NCI-H1694 treated with DMSO at 0.1 percent for 48 hours (cell line): Measurements from ENCODE around the gene CORIN.
"Not testable (repeated sequence)": the region's sequence is repeated elsewhere in the genome, so short reads cannot be mapped to it uniquely, and the experiment has no call there.

Experiments used
- DNase-seq: peaks from one replicate; lab custom pipeline; 2025; lab: John Stamatoyannopoulos, UW

CORIN gene

DNA sequence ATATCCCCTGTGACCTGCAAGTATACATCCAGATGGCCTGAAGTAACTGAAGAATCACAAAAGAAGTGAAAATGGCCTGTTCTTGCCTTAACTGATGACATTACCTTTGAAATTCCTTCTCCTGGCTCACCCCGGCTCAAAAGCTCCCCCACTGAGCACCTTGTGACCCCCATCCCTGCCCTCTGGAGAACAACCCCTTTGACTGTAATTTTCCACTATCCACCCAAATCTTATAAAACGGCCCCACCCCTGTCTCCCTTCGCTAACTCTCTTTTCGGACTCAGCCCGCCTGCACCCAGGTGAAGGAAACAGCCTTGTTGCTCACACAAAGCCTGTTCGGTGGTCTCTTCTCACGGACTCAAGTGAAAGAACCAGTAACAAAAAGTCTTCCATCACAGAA, 69.9 kb downstream of the CORIN start:
- DNase-seq: not testable (repeated sequence)

DNA sequence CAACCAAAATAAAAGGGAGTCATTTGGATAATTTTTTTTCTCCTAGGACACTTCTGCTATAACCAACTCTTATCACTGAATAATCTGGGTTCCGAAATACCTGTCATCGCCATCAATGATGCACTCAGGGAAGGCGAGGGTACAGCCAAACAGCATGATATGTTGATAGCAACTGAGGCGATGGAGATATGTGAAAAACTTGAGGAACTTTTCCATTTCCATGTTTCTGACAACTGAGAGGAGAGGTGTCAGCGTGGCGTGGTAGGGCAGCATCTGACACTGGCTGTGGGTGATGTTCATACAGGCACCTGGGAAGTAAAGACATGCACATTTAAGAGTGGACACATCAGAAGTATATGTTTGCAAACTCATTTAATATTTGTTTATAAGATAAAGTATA, 74.6 kb downstream of the CORIN start:
- no peak for DNase-seq

DNA sequence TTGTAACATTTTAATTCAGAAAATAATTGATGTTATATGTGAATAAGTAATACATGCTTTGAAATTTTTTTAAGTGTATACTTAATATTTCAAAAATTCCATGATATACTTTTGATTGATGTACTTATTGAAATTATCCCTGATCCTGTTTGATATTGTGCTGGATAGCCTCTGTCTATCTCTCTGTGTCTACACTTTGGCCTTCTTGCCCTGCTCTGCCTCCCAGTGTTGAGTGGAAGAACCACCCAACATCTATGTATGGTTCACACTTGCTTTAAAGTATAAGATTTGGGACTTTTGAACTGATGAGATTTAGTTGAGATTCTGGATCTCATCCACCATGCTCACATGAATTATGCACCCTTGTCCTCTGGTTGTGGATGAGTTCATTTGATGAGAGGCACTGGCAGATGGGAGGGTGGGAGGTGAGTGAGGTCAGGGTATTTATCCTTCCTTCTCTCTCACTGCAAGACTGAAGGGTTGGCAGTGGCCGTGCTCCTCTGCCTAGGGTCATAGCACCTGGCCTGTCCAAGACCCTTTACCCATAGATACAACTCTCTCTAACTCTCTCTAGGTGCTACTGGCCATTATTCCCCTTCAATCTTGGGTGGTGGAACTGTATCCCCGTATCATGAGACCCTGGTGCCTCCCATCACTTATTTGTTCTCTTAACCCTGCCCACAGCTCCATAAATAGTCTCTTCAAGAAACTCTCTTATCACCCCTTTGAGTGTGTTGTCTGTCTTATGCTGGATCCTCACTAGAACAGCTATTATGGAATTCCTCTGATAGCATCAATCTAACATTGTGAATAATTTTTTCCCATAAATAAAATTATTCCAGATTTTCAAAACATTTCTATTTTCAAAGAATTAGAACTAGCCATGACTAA, 75.2 kb downstream of the CORIN start:
- no peak for DNase-seq

DNA sequence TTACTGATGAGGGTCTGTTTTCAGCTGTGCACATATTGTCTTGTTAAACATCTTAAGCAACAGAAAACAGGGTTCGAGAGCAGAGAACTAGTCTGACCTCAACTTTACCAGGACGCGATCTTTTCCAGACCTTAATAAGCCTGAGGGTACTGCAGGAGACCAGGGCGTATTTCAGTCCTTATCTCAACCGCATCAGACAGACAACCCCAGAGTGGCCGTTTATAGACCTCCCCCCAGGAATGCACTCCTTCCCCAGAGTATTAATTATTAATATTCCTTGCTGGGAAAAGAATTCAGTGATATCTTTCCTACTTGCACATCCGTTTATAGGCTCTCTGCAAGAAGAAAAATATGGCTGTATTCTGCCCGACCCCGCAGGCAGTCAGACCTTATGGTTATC, 84.6 kb downstream of the CORIN start:
- DNase-seq: not testable (repeated sequence)

DNA sequence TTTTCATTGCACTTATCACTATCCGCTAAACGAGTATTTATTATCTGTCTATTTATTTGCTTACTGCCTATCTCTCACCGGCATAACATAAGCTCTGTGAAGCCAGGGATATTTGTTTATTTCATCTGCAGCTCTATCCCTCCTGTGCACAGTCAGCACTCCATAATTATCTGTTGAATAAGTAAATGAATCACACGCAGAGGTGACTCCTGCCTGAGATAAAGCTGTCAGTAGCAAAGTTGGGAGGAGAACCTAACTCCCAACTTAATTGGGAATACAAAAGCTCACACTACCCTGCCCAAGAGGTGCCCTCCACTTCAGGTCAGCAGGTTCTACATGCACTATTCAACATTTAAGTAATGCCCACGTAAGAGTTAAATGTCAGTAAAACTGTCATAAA, 85.7 kb downstream of the CORIN start:
- no peak for DNase-seq

DNA sequence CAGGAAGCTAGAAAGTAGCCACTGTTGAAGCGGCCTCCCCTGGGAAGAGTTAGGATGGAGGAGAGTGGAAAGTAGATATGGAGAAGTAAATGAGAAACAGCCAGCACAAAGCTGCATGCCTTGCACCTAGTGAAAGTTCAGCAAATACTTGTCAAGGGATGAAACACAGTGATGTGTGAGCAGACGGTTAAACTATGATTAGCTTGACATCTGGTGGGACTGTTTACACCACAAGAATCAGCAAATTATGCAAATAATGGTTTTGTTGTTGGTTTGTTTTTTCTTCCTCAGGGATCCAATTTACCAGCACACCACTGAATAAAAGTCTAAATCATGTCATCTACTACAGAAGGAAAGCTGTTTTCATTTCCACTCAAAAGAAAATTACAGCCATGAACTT, 87.1 kb downstream of the CORIN start:
- DNase-seq: no peak

DNA sequence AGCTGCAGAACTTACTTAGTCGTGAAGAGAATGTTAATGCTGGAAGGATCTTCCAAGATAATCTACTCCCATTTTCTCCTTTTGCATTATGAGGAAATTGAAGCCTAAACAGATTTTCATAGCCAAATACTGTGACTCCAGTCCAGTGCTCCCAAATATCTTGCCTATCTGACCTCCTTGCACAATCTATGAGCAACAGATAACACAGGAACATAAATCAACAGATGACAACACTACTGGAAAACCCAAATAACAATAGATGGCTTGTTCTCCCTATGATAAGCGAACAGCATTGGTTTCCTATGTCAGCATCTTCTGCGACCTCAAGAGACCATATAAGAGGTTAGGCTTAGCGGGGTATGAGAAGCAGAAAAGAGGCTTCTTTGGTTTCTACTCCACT, 88.0 kb downstream of the CORIN start:
- no peak for DNase-seq

DNA sequence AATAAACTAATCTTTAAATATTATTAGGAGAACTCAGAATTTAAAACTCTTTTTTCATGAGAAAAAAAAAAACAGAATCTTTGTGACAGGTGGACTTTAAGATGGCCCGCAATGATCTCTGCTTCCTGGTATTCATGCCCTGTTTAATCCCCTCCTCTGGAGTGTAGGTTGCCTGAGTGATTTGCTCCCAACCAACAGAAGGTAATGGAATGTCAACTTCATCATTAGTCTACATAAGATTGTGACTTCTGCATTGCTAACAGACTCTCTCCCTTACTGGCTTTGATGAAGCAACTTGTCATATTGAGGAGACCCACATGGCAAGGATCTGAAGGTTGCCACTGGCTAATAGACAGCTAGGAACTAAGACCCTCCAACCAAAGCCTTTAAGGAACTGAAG, 88.8 kb downstream of the CORIN start:
- DNase-seq: no peak

DNA sequence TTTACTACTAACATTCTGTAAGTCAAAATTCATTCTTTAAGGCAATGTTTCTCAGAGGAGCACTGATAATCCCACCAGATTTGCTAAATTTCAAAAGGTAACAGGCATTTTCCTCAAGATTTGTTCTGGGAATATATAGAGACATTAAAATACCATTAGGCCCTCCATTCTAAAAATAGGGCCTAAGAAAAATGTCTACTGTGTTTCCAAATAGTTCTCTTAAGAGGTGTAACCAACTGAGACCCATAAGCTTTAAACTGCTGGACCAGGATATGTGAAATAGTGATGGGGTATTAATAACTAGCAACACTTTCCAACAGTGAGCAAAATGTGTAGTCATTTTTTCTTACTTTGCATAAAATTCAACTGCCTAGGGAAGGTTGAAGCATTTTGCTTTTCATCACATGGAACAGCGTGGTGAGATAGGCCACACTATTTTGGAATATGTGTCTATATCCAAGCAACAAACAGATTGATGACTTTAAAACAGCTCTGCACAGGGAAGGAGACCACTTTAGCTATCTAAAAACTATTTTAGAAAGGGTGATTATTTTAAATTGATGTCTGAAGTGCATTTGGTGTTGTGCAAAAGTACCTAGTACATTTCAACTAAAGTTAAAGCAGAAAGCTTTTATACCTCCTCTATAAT, 89.9 kb downstream of the CORIN start:
- no peak for DNase-seq

DNA sequence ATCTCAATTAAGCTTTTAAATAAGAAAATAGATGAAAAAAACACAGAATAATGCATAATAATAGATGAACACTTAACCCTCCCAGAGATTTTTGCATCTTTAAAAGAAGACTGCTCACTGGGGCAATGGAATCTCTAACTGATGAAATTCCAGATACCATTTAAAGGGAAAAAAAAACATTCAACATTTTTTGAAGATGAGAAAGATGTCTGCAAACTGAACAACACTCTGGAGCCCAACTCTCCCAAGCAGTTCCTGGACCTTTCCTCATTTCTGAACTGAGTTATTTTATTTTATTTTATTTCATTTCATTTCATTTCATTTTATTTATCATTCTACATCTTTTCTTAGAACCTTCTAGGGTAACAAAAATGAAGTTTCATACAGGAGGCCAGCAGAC, 90.7 kb downstream of the CORIN start:
- no peak for DNase-seq

DNA sequence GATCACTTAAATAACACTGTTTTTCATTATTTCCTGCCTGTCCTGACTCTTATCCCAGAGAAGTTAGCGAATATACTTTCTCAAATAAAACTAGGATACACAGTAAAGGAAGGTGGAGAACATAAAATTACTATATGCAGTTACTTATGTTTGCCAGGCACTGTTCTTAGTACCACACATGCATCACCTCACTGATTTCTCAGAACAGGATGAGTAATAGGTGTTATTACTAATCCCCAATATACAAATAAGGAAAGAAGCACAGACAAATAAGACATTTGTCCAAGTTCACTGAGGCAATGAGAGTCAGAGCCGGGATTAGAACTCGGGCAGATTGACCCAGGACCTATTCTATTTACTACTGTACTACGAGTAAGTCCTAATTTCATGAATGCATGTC, 91.7 kb downstream of the CORIN start:
- DNase-seq: no peak

DNA sequence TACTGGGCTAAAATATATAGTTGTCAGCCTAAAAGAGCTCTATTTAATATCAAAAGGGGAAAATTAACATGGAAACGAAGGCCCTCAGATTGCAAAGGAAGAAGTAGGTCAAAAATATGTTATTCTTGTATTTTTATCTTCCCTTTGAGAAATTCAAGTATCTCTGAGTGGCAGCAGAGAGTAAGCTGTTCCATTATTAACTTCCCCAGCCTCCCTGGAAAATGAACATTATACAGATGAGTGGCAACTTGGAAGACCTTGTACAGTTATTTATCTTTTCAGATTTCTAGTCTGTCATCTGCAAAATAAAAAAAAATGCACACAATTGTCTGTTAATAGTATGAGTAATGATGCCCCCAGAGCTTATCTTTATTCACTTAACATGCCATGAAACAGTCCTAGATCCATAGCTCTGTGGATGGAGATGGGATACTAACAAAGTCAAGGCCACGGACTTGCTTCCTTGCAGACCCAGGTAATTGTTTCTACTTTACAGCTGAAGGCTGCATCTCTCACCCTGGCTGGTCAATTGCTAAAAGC, 93.0 kb downstream of the CORIN start:
- no peak for DNase-seq

DNA sequence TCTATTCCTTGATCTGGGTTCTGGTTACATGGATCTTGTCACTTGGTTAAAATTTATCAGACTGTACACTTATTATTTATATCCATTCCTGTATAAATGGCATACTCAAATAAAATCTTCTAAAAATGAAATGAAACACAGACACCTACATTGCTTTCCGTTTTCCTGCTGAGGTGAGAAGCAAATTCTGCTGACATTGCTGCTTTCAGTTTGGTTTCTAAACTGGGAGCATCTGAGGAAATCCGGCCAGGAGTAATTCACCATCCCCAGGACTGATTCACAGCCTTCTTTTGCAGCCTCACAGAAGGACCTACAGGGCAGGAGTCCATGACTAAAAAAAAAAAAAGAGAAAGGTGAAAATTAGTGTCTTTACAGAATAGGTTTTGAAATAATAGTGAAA, 93.6 kb downstream of the CORIN start:
- no peak for DNase-seq

DNA sequence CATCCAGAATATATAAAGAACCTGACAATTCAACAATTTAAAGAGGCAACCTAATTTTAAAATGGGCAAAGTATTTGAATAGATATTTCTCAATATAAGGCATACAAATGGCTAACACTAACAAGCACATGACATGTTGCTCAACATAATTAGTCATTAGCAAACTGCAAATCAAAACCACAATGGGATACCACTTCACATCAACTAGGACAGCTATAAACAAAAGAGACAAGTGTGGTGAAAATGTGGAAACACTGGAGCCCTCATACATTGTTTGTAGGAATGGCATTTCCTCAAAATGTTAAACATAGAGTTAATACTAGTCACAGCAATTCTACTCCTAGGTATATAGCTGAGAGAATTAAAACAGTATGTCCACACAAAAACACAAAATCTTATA, 96.7 kb downstream of the CORIN start:
- DNase-seq: no peak

DNA sequence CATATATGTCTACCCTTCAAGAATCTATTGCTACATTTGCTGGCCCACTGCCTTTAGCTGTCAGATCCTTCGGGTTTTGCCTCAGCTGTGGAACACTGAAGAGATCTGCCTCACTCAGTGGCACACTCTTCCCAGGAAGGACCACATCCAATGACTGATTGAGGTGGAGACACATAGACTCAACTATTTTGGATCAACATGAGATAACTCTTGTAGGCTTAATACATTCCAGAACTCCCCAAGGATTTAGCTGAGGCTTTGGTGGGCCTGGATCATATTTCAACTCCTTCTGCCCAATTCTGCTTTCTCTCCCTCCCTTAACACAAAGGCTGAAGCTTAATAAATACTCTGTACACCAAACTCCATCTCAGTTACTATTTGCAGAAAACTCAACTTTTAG, 100.5 kb downstream of the CORIN start:
- no peak for DNase-seq

DNA sequence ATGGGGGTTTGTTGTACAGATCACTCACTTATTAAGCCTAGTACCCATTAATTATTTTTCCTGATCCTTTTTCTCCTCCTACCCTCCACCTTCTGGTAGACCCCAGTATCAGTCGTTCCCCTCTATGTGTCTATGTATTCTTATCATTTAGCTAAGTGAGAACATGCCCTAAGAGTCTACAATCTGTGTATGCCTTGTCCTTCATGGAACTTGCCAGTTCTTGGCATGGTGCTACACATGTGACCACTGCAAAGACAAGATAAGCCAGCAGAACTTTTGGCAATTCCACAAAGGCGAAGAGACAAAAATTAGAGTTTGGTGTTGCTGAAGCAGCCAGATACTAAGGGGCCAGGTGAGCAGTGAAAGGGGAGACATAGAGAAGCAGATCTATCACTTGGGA, 101.3 kb downstream of the CORIN start:
- no peak for DNase-seq

DNA sequence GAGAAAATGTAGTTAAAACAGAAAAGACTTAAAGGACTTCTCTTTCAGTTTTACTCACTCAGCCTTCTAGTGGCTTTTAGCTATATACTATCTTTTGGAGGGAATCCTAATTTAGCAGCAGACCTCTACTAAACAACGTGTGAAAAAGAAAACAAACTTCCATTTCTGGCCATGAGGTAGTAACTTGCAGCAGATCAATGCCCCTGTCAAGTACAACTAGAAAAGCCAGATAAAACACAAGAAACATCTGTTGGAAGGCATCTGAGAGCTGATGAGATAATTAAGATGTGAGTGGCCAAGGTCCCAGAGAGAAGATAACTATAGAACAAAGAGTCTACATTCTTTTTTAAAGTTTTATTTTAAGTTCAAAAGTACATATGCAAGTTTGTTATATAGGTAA, 101.7 kb downstream of the CORIN start:
- DNase-seq: no peak

DNA sequence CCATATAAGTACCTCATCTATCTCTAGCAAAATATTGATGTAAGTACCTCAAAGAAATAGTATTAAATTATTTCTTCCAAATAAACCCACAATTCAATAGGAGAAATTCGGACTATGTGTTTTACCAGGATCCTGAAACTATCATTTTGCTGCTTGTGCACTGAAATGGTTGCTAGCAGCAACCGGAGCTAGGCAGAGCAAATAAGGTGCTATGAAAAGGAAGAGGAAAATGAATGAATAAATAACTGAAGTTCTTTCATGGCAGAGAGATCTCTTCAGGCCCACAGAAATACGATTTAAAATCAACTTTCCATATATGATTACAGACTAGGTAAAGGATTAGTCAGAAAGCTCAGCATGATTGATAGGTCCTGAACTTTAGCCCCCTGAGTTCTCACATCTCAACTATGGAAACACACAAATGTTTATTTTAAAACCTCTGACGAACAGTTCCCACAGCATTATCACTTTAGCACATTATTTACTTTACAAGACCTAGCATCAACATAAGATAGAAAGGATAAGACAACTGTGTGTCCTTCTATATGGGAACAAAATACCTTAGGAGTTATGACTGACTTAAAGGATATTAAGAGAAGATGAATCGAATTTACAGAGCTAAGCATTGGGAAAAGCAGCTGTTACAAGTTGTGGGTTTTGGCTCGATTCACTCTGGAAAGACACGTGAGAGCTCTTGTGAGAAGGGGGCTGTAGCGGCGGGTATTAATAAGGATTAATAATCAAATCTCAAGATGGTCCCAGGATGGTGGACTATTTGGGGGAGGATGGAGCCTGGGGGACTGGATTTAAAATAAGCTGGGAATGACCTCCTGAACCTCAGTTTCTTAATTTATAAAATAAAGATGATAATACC, 104.3 kb downstream of the CORIN start:
- DNase-seq: no peak

DNA sequence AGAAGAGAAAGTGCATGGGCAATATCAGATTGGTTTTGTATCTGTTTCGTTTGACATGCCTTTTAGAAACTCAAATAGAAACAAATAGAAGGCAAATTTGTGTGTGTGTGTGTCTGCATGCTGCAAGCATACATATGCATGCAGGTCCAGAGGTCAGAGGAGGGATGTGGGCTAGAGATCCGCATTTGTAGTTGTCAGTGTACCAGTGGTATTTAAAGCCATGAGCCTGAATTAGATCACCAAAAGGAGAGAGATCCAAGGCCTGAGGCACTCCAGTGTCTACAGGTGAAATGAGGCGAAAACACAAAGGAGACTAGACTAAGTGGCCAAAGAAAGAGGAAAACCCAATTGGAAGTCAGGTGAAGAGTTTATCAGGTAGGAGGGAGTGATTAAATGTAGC, 106.7 kb downstream of the CORIN start:
- DNase-seq: no peak

DNA sequence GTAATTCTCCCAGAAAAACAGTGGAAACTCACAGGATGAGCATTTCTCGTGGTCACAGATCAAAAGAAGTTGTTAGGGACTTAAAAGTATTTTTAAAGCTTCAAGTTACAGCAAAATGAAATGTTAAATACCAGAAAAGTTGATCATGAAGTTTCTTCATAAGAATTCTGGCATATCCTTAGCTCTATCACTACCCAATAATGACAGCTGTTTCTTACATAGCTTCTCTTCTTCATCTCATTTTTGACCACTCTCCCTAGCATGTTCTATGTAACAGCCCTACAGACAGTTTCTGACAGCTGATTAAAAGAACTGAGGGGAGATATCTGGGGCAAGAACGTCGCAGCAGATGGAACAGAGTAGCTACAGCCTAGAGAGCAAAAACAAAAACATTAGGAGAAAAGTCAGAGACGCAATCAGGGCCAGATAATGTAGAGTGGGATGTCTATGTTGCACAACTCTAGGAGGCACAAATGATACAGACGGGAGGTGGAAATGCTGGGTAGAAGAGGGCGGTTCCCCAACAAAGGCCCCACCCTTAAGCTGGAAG, 108.7 kb downstream of the CORIN start:
- no peak for DNase-seq

DNA sequence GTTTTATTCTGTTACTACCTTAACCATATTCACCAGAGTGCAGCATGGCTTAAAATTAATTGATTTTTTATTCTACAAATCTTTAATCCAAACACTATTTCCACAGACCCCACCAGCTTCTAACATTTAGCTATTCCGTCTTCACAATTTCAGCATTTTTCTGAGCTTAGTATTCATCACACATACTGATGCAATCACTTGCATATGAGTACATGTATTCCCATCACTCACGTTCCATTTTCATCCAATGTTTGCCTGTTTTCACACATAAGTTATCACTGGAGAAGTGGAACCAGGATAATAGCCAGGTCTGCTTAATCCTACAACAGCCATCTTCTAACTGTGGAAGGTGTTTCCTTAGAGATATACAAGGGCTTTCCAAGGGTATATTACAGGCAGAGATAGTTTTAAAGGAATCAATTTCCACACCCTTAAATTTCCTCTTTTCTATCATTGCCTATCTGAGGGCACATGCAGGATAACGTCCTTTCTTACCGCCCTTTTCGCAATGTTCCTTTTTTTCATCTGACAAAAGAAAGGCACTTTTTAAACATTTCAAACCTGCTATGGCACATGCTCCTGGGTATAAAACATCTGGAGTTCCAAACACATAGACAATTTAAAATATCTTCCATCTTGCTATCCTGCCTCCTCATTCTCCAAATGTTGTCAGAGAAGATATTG, 115.8 kb downstream of the CORIN start:
- no peak for DNase-seq

DNA sequence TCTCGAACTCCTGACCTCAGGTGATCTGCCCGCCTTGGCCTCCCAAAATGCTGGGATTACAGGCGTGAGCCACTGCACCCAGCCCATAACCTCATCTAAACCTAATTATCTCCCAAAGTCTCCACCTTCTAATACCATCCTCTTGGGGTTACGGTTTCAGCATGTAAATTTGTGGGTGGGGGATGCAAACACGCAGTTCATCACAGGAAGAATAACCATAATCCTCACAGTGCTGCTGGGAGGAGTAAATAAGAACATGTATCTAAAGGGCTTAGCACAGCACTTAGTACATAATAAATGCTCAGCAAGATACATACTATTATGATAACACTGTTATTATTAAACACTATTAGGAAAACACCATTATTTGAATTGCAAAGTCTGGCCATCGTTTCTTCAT, 116.4 kb downstream of the CORIN start:
- DNase-seq: no peak
